HG03342 (cell line): ENCODE measurements around the gene TPCN2.

Experiments used
- ATAC-seq: cut with Tn5 transposase; IDR thresholded peaks from one replicate; pipeline ENCODE4 v1.9.1; 2021; ENCODE audit warnings: mild to moderate bottlenecking, moderate library complexity; ENCODE audit not compliant: unreplicated experiment

TPCN2 gene

GRCh38 chr11:69091638-69092165 is 43.0 kb downstream of the TPCN2 start:
- no peak for ATAC-seq

GRCh38 chr11:69092263-69092662 is 43.5 kb downstream of the TPCN2 start:
- ATAC-seq: no peak

GRCh38 chr11:69093106-69093505 is 44.4 kb downstream of the TPCN2 start:
- ATAC-seq: no peak

GRCh38 chr11:69094111-69094914 is 45.6 kb downstream of the TPCN2 start:
- ATAC-seq: no peak

- no peak for ATAC-seq
Observed at GRCh38 chr11:69094915-69095290, 46.2 kb downstream of the TPCN2 start.

- ATAC-seq: no peak
Observed at GRCh38 chr11:69095300-69095699, 46.6 kb downstream of the TPCN2 start.

GRCh38 chr11:69096473-69096872 is 47.7 kb downstream of the TPCN2 start:
- no peak for ATAC-seq

GRCh38 chr11:69097263-69097662 is 48.5 kb downstream of the TPCN2 start:
- no peak for ATAC-seq

GRCh38 chr11:69099180-69099579 is 50.4 kb downstream of the TPCN2 start:
- no peak for ATAC-seq

GRCh38 chr11:69100454-69101114 is 51.9 kb downstream of the TPCN2 start:
- ATAC-seq: no peak

GRCh38 chr11:69101115-69101791 is 52.5 kb downstream of the TPCN2 start:
- no peak for ATAC-seq

- no peak for ATAC-seq
Observed at GRCh38 chr11:69101792-69102695, 53.3 kb downstream of the TPCN2 start.

GRCh38 chr11:69102732-69103615 is 54.2 kb downstream of the TPCN2 start:
- no peak for ATAC-seq

GRCh38 chr11:69104212-69104855 is 55.6 kb downstream of the TPCN2 start:
- ATAC-seq: no peak

- ATAC-seq: no peak
Observed at GRCh38 chr11:69104856-69105395, 56.2 kb downstream of the TPCN2 start.

- ATAC-seq: no peak
Observed at GRCh38 chr11:69105461-69106030, 56.8 kb downstream of the TPCN2 start.

GRCh38 chr11:69106031-69106811 is 57.5 kb downstream of the TPCN2 start:
- no peak for ATAC-seq

GRCh38 chr11:69107413-69107812 is 58.7 kb downstream of the TPCN2 start:
- no peak for ATAC-seq
